Stimulated activated CD4-positive, alpha-beta T cell treated with anti-CD3 and anti-CD28 coated beads, Interleukin-2, amount 100 ng/mL, for 48 hours (primary cell): ENCODE measurements around the gene BHMT.
A peak's percentile ranks its signal among the peaks of the same experiment; 100 is the strongest.

Source experiments
- DNase-seq, 2 donors: peaks; one replicate each; pipeline ENCODE4 v3.0.0-alpha.2; 2020

The BHMT gene

GRCh38 chr5:79111387-79111959 lies at the start of gene BHMT:
Gene BHMT, plus strand, starts transcription at chr5:79111809. Its CDS starts 77 bp downstream, at chr5:79111886.
- no peak for DNase-seq

DNA sequence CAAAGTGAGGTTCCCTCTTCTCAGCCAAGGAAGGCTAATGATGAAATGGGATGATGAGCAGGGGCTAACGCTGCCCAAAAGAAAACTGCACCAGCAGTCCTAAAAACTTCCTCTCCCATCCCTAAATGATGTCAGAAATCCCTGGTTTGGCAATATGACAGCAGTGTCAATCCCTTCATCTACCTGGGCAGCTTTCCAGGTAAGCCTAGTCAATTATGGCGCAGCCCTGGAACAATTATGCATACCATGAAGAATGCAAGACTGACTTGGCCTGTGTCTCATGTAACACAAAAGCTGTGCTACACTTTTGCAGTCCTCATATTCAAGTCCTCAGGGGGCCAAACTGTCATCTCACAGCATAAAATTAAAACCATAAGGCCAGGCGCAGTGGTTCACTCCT lies 49.2 kb upstream of the BHMT start:
- no peak for DNase-seq

- DNase-seq, result no peak
These were observed 41.9 kb upstream of the BHMT start, which contains the start of the genes BHMT2 and DMGDH for GRCh38 chr5:79069488-79070349. Gene BHMT2, plus strand, starts transcription at chr5:79069767. Its CDS starts 16 bp downstream, at chr5:79069783. Gene DMGDH, minus strand, starts transcription at chr5:79069674. Its CDS starts 54 bp downstream, at chr5:79069620.

DNA sequence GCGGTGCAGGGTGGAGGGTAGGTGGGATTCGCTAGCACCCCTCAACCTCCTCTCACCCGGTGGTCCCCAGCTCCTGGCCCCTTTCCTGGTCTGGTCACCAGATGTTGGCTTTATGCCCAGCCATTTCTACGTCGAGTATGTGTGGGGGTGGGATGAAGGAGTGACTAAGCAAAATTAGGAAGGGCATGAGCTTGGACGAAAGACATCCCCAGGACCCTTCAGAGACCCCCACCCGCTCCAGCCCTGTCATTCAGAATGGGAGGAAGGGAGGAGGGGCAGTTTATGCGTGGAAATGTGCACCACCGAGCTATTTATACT lies 41.3 kb upstream of the BHMT start:
- no peak for DNase-seq

GRCh38 chr5:79074641-79075040 lies 37.0 kb upstream of the BHMT start:
- DNase-seq, result no peak

- no peak for DNase-seq
These were observed 35.8 kb upstream of the BHMT start for GRCh38 chr5:79075646-79076426.

- no peak for DNase-seq
These were observed 34.8 kb upstream of the BHMT start for GRCh38 chr5:79076819-79077218.

DNA sequence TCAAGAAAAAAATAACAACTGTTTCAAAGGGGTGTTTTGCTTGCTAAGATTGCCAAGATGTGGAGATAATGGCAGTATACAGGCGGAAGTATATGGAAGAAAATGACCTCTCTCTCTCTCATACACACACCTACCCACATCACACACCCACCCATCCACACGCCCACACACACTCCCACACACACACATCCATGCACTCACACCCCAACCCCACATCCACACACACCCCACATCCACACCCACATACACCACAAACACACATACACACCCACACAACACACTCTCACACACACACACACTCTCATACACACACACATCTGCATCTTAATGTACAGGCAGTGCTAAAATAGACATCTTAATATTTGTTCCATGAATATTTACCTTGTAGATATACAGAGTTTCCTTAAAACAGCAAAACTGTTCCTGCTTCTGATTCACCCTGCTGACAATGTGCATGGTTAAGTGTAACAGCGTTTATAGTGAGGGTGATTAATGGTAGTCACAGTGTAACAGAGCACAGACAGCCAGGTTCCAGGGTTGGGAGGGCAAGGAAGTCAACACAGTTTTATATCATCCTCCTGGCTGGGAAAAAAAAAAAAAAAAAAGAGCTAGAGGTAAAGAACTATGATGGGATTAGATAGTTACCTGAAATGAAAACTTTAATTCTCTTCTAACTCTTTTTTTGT lies 33.8 kb upstream of the BHMT start:
- no peak for DNase-seq

DNA sequence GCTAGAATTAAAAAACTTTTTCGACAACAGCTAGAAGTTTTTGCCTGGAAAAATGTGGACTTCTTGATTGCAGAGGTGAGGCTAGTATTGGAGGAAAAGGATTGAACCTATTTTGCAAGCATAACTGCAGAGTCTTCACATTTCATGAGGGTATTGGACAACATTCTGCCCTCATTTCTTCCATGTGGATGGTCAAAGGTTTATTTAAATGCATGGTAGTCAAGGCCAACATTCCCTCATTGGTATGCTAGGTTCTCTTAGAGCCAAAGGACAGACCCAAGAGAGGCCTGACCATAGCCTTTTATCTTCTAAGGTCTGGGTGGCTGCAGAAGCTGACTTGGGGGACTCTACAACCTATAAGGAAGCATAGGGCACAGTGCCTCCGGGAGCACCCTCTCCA lies 30.8 kb upstream of the BHMT start:
- DNase-seq, result no peak

- no peak for DNase-seq
These were observed 29.8 kb upstream of the BHMT start for GRCh38 chr5:79081779-79082178.

GRCh38 chr5:79086116-79086515 lies 25.5 kb upstream of the BHMT start:
- no peak for DNase-seq

DNA sequence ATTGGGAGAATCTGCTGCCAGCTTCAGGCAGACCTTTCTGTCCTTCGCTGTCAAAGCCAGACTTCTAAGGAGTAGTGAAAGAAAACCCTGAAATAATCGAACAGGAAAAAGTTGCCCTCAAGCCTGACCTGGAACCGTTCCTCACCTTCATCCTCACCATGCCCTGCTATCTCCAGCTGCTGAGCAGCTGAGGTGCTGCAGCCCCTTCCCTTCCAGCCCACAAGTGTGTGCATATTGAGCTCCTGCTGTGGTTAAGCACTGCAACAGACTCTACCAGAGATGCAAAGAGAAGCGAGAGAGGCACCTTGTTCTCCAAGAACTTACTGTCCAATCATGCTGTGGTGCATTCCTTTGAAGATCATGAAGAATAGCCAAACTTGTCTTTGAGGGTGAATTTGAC lies 23.1 kb upstream of the BHMT start:
- no peak for DNase-seq

DNA sequence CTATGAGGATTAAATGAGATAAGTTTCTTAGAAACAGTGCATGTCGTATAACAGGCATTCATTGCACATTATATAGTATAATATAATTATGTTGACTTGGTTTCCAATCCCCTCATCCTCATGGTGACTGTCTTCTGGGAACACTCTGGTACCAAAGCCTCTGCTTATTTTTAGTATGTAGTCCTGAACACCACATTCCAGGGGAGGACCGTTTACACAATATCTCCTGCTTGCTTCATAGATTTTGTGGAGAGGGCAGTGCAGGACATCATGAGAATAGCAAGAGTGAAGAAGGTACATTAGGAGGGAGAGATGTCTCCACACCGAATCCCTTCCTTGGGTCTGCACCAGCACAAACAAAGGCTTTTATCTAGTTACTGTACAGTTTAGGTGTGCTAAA lies 20.5 kb upstream of the BHMT start:
- DNase-seq, result no peak

- DNase-seq, result no peak
These were observed 17.8 kb upstream of the BHMT start for GRCh38 chr5:79093762-79094161.

GRCh38 chr5:79105868-79106267 lies 5.7 kb upstream of the BHMT start:
- DNase-seq, result no peak

- DNase-seq, result no peak
These were observed 4.4 kb upstream of the BHMT start for GRCh38 chr5:79107020-79107796.

DNA sequence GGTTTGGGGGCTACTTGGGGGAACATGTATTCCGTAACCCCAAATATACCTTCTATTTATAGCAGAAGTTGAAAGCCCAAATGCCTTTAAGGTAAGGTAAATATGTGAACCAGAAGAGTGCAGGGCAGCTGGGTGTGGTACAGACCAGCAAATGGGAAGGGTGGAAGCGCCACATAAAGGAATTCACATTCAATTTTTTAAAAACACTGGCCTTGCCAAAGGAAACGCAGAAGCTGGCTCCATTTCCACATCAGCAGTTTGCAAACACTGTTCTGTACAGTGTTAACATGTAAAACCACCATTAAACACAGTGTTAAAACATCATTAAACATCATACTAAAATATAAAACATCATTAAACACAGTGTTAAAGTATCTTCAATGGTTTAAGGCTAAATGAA lies 3.5 kb upstream of the BHMT start:
- no peak for DNase-seq

DNA sequence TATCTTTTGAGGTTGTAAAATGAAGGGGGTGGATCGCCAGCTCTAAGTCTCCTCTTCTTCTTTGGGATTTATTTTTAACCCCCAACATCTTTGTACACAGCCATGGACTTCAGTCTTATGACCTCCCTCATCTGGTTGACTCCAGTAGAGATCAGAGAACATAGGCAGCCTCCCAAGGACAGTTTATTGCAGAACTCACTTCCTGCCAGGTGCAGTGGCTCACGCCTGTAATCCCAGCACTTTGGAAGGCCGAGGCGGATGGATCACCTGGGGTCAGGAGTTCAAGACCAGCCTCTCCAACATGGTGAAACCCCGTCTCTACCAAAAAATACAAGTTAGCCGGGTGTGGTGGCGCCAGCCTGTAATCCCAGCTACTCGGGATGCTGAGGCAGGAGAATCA lies 2.8 kb upstream of the BHMT start:
- no peak for DNase-seq

GRCh38 chr5:79109527-79110492 lies 1.8 kb upstream of the BHMT start:
- DNase-seq, result peak; percentile 18 to 29

DNA sequence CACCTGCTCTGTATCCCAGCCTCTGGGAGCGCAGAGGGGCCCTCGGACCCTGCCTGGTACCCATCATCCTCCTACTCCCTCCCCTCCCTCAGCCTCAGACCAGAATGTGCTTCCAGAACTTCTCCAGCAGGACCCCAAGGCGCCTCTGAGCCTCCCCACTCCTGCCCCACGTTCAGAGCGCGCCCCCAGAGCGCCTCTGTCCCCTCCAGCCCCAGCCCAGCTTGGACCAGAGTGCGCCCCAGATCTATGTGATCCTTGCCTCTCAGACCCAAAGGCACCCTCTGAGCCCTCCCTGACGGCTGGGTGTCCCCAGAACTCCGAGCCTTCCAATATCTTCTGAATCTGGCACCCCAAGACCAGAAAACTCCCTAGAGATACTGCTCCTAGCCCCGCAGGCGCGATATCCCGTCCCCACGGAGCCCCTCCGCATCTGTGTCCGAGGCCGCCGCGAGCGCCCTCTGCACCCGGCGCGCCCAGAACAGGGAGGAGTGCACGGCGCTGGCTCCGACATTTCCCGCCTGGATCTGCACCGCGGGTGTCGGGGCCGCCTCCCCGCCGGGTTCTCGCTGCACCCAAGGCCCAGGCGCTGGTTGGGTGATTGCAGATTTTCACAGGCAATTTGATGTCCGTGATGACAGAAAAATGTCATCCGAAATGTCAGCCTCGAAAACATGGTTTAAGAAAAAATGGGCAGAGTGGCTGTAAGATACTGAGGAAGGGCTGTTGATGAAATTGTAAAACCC lies 522 bp downstream of the BHMT start:
- DNase-seq, result no peak

DNA sequence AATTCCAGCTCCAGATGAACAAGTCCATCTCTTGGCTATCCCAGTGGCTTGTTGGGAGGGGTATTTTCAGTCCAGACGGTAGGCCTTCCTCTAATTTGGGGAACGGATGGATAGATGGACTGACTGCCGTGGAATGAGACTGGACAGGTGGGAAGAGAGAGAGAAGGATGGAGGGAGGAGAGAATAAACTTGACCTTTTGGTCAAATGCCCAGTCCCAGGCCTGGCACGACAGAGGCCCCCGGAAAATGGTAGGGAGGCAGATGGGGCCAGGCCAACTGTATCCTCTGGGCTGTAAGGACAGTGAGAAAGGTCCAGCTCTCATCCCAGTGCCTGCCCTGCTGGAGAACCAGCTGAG lies 1.1 kb downstream of the BHMT start:
- no peak for DNase-seq
